Tracheal epithelial cell (primary cell): Measurements from ENCODE around the gene HIBCH. TPM values are rescaled to one million over a fixed set of nuclear protein-coding genes. Genes with fewer than 3 reads are reported as not detected.

Experiments
- total RNA-seq: library from RNA; depleted of rRNA; stranded (reverse); fragments of >200 nt; gene quantifications from 2 replicates; pipeline ENCODE4 v1.2.1, GENCODE V29; 2014

The HIBCH gene, protein sequence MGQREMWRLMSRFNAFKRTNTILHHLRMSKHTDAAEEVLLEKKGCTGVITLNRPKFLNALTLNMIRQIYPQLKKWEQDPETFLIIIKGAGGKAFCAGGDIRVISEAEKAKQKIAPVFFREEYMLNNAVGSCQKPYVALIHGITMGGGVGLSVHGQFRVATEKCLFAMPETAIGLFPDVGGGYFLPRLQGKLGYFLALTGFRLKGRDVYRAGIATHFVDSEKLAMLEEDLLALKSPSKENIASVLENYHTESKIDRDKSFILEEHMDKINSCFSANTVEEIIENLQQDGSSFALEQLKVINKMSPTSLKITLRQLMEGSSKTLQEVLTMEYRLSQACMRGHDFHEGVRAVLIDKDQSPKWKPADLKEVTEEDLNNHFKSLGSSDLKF
- 6.4 and 9.9 TPM in 2 replicates for total RNA-seq

DNA sequence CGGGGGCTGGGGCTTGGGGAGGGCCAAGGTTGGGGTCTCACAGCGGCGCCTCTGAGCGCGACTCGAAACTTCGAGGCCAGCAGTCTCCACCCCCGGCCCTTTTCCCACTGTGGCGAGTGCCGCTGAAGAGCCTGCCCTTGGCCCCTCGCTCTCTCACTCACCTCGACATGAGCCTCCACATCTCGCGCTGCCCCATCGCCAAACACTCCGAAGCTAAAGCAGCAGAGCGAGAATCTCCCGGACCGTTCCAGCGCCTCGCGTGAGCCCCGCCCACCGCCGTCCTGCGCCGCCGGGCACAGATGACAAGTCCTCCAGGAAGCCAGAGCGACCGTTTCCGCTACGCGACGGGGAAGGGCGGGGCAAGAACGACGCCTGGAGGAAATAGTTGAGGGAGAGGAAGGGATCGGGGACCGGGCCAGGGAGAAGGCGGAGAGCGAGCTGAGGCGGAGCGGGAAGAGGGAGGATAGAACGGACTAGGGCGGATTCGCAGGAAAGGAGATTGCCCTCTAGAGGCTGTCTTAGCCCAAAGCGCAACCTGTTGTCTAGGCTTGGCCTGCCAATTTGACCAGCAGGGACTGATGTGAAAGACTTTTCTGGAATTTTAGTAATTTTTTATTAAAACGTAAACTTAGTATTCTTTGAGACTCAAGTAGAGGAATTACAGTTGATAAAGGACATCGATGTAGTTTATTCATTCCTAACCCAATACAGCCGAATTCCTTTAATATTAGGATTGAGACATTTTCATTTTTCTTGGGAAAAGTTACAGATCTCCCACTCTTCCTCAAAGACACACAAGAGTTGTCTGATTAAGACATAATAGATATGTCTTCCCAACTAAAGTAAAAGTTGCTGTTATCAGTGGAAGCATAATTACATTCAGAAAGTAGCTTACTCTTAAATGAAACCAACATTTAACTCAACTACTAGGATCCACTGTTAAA is at the start of gene HIBCH:
Gene HIBCH (minus strand): TSS at position 272 of the 944 bp plus-strand sequence. CDS start 76 bp downstream, at position 196.

GRCh38 chr2:190343536-190344275 is 24.1 kb upstream of the HIBCH start, which contains the start of gene INPP1:
TSS of gene INPP1 (plus strand) at chr2:190343589. CDS start at chr2:190360103, 16,514 bp downstream.

Other genes starting within 250 kb of the HIBCH start
- gene INPP1, start 23.8 kb upstream of the HIBCH start, total RNA-seq = 6.0 and 7.5 TPM in 2 replicates
- gene MFSD6, start 88.5 kb upstream of the HIBCH start, total RNA-seq = 28.0 and 67.6 TPM in 2 replicates
- gene NEMP2, start 214.9 kb upstream of the HIBCH start, total RNA-seq = 2.1 and 3.9 TPM in 2 replicates